Activated CD8-positive, alpha-beta memory T cell treated with anti-CD3 and anti-CD28 coated beads, Interleukin-2, amount 50 U/mL, for 4 hours (primary cell): ENCODE measurements around the gene TMSB4X.
A peak's percentile ranks its signal among the peaks of the same experiment; 100 is the strongest.
"Not testable (repeated sequence)": the region's sequence is repeated elsewhere in the genome, so short reads cannot be mapped to it uniquely, and the experiment has no call there.

ENCODE experiments used
- DNase-seq: peaks from one replicate; pipeline ENCODE4 v3.0.0-alpha.2; 2020

TMSB4X gene

DNA sequence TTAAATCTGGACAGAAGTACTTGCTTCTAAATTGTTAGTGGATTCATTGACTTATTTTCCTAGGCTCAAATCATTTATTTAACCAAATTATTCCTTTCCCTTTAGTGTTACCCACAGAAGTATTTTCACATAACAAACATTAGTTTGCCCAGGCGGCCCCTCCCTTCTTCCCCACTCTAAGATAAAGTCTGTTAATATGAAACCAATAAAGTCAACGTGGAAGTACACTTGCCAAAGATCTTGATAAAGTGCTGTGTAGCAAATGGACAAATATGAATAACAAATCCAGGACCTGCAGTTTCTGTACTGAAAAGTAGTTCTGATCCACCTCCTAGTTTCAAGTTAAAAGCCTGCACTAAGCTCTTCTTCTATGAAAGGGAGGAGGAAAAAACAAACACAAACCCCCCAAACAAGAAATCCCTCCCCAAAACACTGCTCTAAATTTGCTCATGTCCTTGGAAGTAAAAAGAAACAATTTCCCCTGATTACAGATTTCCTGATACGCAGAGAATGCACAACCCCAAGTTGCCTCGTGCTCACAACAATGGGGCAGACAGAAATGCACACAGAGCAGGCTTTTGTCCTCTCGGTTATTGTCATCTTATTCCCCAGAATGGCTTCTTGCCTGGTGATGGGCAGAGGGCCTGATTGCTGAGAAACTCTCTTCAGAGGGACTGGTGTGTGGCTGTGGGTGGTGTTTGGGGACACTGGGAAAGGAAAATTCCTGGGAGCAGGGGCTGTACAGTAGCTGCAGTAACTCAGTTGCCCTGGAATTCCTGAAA, 23.2 kb downstream of the TMSB4X start:
- DNase-seq: no peak

DNA sequence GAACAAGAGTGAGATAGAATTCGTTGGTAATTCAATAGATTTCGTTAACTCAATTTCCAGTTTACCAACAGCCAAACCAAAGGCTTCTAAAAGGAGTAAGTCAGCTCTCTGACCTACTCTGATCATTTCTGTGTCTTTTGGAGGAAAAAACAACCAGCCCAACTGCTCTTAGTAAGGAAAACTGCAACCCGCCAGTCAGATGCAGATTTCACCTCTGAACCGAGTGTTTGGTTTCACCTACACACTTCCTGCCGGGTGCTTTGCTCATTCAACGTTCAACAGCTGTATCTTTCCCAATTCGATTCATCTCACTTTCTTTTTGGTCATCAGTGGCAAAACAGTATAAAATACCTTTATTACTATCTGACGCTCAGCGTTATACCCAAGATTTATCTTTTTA, 24.5 kb downstream of the TMSB4X start:
- peak; percentile 40 for DNase-seq

DNA sequence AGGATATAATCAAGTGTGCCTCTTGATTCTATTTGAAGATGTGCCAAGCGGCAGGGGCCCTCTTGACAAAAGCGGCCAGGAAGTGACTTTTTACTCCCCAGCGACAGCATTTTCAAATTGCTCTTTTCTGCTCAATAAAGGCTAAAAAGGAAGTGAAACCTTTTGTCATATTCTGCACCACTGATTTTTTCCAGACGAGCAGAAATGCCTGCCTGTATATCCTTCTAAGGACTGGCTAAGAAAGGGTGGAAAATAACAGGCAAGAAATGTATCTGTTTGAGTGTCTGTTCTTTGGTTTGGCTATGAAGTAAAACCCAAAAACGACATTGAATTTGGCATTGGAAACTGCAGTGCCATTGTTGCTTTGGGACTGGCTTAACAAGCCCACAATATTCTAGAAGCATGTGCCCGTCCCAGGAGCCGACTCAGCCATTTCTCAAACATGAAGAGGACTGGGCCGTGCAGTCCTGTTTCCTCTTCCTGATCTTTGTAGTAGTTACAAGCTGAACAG, 25.4 kb downstream of the TMSB4X start:
- peak; percentile 29 for DNase-seq

DNA sequence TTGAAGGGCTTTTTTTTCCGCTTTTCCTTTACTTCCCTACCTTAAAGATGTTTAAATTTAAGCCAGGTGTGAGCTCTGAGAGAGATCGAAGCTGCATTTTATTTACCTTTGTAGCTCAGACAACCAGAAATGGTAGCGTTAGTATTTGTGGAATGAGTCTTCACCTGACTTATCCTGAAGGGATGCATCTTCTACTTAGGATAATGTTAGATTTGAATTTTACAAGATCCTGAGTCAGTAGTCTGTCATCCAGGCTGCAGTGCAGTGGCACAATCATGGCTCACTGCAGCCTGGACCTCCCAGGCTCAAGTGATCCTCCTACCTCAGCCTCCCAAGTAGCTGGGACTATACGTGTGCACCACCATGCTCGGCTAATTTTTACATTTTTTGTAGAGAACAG, 26.2 kb downstream of the TMSB4X start:
- DNase-seq: no peak

DNA sequence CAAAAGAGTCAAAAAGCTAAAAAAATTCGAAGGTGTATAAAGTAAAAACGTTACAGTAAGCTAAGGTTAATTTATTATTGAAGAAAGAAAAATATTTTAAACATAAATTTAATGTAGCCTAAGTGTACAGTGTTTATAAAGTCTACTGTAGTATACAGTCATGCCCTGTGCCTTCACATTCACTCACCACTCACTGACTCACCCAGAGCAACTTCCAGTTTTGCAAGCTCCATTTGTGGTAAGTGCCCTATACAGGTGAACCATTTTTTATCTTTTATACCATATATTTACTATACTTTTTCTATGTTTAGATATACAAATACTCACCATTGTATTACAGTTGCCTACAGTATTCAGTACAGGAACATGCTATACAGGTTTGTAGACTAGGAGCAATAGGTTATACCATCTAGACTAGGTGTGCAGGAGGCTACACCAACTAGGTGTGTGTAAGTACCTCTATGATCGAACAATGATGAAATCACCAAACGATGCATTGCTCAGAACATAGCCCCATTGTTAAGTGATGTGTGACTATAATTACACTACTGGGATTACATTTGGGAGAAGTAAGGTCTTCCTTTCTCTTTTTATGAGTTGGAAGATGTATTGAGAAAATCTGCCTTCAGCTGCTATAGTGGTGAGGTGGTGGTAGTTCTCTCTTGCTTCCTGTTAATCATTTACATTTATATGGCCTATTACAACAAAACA, 27.2 kb downstream of the TMSB4X start:
- no peak for DNase-seq

DNA sequence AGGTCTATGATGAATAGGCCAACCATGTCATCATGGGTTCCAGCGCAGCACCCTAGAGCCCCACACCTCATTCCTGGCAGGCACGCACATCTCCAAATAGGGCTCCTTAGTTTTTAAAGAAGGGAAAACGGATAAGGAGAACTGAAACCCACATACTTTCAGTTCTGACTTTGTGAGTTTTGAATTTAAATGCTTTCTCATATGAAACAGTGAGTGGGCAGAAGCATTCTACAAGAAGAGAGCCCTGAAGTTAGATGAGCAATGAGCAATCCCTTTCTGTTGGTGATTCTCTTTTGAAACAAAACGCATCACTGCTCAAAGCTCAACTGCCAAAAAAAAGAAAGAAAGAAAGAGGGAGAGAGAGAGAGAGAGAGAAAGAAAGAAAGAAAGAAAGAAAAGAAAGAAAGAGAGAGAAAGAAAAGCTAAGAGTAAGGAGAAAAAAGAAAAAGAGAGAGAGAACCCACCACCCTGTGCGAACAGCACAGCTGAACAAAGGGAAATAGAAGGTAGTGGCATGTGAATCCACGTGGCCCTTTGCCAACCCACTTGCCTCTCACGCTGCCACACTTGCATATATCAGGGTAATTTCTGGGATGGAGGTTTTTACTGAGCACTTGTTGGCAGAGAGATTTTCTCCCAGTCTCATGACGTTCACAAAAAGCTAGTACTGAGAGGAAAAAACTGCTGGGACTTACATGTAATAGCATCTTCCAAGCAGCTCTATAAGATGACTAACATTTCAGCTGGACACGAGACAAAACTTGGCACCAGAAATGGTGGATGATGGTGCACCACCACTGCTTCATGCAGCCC, 31.0 kb downstream of the TMSB4X start:
- no peak for DNase-seq

DNA sequence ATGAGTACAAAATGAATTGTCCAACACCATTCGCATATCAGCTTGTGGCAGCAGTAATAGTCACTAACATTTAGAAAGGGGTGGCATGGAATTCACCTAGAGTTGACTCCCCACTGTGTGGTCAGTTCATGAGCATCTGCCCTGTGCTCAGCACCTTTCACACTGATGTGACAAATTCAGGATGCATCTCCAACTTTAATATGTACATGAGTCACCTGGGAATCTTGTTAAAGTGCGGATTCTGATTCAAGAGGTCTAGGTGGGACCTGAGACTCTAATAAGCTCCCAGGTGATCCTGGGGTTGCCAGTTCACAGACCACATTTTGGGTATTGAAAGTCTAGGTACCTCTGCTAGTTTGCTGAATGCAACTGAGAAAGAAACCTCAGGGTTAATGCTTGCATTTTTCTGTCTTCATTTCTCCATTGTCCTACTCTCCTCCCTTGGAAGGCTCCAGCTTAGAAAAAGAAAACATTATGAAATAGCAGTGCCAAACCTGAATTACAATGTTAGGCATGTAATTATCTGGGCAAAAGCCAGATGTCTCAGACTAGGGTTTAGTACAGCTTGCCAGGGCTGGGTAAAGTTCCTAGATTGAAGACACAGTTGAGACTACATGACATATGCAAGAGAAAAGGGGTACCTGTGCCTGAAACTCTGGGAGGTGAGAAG, 32.7 kb downstream of the TMSB4X start:
- no peak for DNase-seq

DNA sequence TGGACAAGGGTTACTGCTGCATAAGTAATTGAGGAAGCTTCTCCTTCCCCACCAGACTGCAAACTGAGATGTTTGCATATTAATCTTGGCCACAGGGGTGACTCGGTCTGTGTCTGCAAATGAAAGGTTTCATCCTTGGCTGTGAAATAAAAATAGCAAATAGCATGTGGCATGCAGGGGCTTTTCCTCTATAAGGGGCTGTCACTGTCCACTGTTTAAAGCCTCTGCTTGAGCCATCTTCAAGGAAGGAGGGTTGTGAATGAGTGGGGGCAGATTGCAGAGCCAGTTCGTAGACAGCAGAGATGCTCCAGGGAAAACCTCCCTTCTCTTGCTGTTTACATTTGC, 33.3 kb downstream of the TMSB4X start:
- no peak for DNase-seq

DNA sequence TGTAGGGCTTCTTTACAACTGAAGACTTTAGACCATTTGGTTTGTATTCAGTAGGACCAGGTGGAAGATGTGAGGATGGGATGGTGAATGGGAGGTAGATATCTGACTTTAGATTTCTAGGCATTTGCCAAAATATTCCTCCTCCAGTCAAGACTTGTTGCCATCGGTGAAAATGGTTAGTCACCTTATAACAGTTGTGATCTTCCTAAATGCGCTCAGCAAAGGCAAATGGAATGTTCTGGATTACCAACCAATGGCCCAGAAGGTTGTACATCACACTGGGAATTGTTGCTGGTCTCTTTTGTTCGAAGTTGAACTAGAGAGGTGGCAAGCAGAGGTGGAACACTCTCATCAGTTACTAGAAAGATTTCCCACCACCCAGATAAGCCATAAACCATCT, 33.9 kb downstream of the TMSB4X start:
- no peak for DNase-seq

DNA sequence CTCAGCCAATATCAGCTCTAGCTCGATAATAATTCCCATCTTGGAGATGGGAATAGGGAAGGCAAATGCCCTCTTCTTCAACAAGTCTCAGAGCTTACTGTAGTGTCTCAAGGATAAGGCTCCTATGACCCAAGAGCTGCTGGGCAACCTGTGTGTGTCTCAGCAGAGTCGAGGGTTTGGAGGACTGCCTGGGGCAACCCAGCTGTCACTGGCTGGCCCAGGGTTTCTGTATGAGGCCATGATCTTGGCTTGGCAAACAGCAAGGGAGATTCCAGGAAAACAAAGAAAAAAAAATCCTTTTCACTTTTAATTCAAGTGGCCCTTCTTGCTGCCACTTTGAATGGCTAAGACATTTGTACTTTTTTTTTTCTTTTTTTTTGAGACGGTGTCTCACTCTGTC, 34.4 kb downstream of the TMSB4X start:
- no peak for DNase-seq

DNA sequence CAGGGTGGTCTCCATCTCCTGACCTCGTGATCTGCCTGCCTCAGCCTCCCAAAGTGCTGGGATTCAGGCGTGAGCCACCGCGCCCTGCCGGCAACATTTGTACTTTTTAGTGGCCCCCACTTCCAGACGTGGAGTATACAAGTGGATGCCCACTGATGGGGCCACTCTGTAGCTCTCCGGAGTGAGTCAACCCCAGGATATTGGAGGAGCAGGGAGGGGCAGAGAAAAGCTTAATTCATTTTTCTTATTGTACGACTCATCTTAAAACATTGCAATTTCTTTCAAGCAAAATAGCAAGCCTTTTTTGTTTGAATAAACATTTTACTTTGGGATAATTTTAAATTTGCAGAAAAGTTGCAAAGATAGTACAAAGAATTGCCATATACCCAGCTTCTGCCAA, 34.9 kb downstream of the TMSB4X start:
- no peak for DNase-seq

DNA sequence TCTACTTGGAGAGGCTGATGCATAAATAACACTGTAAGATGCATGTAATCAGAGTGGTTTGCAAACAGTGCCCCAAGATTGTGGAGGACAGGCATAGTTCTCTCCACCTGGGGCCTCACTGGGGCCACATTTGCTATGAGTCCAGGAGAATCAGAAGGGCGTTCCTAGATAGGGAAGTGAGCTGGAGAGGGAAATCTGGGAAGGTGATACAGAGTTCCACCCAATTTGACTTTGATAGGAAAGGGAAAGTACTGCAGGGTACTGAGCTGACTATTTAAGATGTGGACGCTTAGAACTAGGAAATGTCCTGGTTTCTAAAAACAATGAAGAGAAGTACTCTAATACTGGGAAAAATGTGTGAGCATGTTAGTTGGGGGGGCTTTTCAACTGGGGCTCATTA, 35.6 kb downstream of the TMSB4X start:
- no peak for DNase-seq

DNA sequence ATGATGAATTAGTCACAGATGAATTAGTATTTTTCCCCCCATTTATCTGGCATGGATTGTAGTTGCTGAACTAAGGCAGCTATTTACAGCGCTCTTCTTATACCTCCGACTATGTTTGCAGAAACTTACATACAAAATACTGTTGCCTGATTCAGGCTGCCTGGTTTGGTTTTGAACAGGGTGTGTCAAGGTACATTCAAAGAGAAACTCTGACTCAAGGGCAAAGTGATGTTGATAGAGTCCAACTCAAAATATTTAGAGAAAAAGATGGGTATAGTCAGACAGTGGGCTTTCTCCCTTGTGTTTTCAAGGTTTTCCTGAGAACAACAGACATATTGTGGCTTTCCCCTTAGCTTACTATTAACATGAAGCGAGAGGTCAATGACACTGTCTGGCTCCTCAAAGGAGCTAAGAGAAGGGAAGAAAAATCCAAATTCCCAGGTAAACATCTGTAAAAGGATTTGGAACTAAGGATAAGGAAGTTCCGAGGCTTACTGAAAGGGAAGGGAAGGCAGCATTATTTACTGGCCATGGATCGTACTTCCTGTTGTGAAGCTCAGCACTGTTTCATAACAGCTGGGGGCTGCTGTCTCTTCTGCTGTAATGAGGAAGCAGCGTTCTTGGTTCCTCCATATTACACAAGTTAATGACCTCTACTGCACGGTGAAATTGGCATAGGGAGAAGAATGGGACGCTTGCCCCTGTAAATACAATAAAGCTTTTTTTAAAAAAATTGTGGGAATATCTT, 38.6 kb downstream of the TMSB4X start:
- DNase-seq: no peak

DNA sequence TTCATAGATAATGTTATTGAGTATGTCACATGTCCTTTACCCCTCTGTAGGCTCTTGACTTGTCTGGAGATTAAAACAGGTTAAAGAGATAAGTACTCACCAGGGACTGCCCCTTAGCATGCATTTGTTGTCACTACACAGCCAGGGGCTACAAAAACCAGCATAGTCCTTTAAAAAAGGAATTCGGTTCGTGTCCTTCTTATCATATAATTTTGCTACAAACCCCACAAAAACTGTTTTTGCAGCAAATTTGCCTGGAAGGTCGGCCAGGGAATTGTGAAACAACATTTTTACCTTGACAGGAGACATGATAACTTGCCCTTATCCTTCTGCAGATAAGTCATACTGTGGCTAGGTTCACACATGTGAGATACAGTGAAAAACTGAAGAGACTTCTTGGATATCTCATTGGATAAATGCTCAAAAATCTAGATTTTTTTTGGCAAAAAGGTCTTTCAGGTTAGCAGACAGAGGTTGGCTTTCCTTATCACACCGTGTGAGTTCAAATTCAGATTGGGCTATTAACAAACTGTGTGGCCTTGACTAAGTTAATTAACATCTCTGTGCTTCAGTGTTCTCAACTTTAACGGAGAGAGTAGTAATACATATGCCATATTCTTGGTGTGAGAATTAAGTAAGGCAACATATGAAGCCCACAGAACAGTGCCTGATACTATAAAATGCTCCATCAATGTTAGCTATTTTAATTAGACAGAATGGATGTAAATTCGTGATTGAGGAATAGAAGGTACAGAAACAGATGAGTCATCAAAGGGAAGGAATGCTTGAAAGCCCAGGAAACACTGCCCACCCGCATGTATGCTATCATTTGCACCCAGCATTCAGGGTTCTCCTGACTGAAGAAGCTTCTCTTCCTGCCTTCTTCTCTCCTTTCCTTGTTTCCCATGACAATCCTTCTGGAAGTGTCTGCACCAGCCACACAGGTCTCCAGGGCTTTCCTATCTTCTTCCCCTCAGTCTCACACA, 39.5 kb downstream of the TMSB4X start:
- DNase-seq: no peak

DNA sequence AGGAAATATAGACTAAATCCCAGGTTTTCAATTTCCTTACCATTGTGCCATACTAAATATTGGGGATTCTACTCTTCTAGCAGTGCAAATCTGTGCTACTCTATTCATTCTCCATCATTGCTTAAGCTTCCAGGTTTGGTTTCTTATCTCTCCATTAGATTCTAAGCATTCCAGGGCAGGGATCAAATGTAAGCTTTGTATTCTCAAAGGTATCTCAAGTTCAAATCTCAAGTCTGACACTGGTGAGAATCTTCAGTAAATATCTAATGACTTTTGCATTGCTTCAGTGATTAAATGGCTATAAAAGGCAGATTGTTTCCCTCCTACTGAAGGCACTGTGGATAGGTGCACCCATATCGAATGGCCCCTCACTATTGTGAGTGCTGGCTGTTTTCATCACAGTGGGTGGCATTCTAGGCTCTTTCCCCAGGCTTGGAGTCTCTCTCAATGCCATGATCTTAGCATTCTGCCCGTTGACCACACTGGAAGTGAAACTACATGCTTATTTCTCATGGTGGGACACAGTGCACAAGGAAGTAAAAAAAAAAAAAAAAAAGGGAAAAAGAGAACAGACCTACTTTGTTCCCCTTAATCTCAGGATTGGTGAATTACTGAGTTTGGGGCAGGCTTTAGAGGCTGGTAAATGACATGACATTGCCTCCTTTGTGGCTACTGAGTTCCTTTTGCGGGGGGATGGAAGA, 40.8 kb downstream of the TMSB4X start:
- no peak for DNase-seq

DNA sequence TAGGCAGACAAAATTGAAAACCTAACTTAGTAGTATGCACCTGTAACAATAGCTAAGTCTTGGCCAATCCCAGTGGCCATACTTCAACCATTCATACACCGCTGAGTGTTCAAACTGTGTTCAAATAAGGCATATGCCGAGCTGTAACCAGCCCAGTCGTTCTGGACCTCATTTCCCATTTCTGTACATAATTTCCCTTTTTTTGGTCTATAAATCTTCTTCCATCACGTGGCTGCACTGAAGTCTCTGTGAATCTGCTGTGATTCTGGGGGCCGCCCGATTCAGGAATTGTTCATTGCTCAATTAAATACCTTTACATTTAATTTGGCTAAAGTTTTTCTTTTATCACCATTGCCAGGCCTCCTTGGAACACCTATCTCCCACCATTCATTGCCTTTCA, 41.8 kb downstream of the TMSB4X start:
- not testable (repeated sequence) for DNase-seq

DNA sequence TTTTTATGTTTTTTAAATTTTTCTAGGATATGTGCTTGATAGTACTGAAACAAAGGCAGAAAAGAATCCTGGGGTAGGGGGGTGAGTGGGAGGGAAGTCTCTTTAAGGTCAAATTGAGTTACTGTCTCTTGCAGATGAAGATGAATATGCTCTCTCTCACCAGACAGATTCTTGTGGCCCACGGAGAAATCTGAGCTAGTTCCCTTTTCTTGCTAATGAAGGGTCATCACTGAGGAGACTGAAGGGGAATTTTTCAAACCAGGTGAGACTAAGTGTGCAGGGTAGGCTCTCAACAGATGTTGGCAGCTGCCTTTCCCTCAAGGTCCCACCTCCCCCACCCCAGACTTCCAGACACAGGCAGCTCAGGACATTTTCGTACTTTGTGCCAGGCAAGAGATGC, 48.0 kb downstream of the TMSB4X start:
- no peak for DNase-seq

DNA sequence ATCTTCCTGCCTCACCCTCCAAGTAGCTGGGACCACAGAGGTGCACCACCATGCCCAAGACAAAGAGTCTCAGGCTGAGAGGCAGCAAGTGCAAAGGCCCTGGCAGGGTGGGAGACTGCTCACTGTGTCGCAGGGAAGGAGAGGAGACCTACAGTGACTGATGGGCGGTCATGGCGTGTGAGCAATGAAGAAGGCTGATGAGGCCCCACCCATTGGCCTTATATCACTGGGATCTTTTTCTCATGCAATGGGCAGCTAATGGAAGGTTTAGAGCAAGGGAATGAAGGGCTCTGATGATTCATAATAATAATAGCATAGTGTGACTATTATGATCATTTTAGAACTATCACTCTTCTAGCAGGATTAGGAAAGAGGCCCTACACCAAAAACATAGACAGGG, 48.7 kb downstream of the TMSB4X start:
- DNase-seq: no peak

DNA sequence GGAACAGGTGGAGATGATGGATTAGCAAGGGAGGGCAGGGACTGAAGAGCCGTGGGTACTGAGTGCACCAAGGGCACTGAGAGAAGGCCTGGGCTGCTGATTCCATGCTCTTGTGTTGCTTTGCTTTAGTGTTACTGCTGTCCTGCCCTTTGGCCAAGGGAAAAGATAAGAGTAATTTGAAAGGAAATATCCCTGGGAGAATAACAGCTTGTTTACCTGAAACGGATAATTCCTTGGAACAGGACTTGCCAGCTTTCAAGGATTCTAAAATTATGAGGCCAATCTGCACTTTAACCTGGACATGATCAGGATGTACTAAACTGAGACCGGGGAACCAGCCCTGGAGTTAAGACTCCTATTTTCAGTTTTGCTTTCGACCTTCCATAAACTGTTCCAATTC, 49.1 kb downstream of the TMSB4X start:
- DNase-seq: no peak

DNA sequence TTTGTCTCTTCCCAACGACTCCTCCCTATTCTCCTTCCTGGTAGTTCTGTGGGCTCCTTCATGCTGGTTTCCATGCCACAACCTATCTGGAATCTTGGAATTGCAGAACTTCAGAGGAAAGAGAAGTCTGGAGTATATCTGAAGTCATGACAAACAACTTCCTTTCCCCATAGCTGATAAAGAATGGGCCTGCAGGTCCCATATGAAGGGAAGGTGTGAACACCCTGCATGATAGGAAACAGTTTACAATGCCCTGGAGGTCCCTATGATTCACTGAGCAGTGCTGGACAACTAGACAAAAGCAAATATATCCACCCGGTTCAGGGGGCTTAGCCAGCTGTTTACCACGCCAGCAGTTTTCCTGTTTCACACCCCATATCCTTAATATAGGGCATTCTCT, 50.1 kb downstream of the TMSB4X start:
- no peak for DNase-seq
